Epithelial cell of proximal tubule (primary cell): Measurements from ENCODE around the gene FAM83B. TPM values are rescaled to one million over a fixed set of nuclear protein-coding genes. Genes with fewer than 3 reads are reported as not detected.

ENCODE experiments used
- DNase-seq: peaks from one replicate; pipeline ENCODE4 v3.0.0-alpha.2; 2011; ENCODE audit warnings: low read depth
- H3K4me3 ChIP-seq: 2 replicates; pipeline ENCODE4 v1.5.1; 2011; ENCODE audit warnings: low read depth, mild to moderate bottlenecking, low read length
- total RNA-seq: library from RNA; depleted of rRNA; stranded (reverse); fragments of >200 nt; gene quantifications from 2 replicates; pipeline ENCODE4 v1.2.3, GENCODE V29; 2015
- TF ChIP-seq, protein P1 (sequence below): conservative IDR thresholded peaks from 2 replicates; pipeline ENCODE4 v1.5.1; 2012; ENCODE audit warnings: low read depth, mild to moderate bottlenecking, low read length

FAM83B gene
- total RNA-seq, 1 donor from 2014 or later: 18.1 TPM

DNA sequence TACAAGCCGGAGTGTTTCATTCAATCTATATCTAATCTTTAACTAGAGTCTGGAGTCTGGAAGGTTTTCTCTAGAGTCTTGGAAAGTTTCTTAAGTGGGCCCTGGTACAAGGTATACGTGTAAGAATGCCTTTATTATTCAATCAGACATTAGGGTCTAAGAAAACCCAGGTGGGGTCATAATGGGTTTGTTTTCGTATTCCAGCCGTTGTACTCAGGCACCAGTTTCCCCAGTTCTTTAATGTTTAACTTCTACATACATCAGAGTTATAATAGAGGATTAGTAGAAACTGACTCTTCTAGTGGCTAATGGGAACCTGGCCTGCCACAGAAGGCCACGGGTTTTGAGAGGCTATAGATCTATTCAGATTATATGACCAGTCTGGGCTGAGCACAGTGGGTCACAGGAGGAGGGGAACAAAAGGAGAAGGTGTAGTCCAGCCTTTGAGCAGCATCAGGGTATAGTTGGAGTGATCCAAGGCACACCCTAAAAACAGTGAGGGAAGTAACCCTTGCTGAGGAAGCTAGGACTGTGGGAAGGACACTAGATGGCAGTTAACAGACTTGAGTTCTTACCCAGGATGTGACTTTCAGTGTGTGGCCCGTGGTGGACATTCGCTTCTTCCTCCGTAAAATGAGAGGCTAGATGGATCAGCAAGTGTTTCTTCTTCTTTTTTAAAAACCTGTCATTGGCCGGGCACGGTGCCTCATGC, 15.5 kb downstream of the FAM83B start:
- no peak overlapping the region for H3K4me3 ChIP-seq
- no peak for DNase-seq
- TF ChIP-seq, protein P1, sequence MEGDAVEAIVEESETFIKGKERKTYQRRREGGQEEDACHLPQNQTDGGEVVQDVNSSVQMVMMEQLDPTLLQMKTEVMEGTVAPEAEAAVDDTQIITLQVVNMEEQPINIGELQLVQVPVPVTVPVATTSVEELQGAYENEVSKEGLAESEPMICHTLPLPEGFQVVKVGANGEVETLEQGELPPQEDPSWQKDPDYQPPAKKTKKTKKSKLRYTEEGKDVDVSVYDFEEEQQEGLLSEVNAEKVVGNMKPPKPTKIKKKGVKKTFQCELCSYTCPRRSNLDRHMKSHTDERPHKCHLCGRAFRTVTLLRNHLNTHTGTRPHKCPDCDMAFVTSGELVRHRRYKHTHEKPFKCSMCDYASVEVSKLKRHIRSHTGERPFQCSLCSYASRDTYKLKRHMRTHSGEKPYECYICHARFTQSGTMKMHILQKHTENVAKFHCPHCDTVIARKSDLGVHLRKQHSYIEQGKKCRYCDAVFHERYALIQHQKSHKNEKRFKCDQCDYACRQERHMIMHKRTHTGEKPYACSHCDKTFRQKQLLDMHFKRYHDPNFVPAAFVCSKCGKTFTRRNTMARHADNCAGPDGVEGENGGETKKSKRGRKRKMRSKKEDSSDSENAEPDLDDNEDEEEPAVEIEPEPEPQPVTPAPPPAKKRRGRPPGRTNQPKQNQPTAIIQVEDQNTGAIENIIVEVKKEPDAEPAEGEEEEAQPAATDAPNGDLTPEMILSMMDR: no peak

DNA sequence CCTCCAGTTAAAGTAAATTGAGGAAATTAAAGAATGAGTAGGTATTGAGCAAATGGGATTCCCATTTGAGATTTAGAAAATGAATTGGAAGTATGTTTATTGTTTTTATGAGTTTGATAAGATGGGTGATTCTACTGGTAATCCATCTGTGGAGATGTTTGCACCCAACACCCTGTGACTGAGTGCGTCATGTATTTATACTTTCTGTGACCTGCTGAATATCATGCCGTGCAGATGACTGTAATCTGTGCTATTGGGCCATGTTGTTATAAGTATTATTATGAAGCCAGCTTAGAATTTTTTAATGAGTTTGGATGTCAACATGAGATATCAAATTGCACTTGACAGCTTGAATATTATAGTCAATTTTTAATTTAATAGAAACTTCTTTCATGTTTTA, 17.7 kb downstream of the FAM83B start:
- TF ChIP-seq, protein P1: no peak
- no peak for DNase-seq

DNA sequence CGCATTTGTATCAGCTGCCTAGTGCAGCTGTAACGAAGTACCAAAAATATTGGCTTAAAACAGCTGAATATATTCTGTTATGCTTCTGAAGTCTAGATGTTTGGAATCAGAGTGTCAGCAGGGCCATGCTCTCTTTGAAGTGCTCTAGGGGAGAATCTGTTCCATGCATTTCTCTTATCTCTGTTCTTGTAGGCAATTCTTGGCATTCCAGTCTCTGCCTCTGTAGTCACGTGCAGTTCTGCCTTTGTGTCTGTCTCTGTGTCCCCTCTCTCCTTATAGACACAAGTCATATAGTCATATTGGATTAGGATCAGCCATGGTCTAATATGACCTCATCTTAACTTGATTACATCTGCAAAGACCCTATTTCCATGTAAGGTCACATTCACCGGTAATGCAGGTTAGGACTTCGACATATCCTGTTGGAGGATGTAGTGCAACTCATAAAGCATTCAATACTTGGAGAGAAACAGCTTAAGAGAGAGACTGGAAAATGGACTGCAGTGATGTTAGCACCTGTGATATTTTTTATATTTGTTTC, 18.6 kb downstream of the FAM83B start:
- no peak overlapping the region for H3K4me3 ChIP-seq
- no peak for DNase-seq
- TF ChIP-seq, protein P1: no peak

More for the DNA sequence above, 17.7 kb downstream of the FAM83B start:
- H3K4me3 ChIP-seq: no peak overlapping the region

DNA sequence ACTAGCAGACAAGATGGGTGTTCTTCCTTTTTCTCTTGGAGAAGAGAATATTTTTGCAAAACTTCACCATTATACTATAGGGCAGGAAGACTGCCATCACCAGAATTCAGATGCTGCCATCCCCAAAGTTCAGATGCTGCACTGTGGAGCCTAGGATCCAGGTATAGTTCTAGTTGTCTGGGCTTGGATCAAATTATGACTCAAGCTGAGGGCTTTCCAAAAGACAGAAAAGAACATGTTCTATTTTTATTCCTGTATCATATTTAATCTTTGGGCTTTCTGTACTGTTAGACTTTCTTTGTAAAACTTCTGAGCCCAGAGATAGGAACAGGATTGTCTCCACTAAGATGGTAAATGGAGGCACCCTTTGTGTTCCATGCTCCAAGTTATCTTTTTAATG, 22.0 kb downstream of the FAM83B start:
- DNase-seq: no peak
- TF ChIP-seq, protein P1: no peak

DNA sequence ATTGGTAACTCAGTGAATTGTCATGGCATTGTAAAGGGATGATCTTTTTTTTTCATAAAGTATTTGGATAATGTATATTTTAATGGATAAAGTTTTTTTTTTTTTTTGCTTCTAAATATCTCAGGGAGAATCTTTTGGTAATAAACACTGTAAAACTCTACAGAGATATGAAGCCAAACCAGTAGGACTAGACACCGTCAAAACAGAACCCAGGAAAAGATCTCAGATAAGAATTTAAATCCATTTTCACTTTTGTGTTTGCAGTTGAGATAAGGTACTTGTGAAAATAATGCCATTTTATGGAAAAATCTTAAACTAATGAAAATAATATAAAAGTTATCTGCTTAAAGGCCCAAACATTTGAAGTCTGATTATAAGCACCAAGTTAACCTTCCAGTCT, 27.0 kb downstream of the FAM83B start:
- no peak for DNase-seq
- no peak overlapping the region for H3K4me3 ChIP-seq
- TF ChIP-seq, protein P1: no peak

More for the DNA sequence above, 22.0 kb downstream of the FAM83B start:
- no peak overlapping the region for H3K4me3 ChIP-seq

DNA sequence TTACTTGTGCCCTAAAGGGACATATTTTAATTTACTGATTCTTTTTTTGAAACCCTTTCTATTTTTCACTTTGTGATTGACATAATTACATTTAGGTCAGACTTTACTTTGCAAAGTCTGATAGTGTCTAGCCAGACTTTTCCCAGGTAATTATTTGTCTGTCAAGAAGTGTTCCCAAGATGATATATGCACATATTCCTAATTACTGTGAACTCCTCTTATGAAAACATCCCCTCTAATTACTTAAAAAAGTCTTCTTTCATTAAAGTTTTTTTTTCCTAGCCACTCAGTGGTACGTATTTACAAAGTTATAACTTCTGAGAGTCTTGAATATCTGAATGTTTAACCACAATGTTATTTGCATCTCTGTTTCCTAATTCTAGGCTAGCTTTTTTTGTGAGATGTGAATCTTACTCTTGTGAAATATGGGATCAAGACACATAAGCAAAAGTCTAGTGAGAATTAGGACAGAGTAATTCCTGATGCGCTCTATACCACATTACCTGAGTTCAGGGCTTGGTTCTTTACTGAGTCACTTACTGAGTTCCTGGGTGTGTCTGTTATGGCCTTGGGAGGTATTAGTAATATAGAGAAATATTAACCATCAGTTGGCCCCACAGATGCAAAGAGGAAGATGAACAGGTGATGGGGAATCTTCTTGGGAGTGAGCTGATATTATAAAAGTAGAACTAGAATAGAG, 27.9 kb downstream of the FAM83B start:
- TF ChIP-seq, protein P1: no peak
- DNase-seq: no peak
- H3K4me3 ChIP-seq: no peak overlapping the region
